ENCODE measurements around the gene MTRR. TPM values are rescaled to one million over a fixed set of nuclear protein-coding genes. Genes with fewer than 3 reads are reported as not detected.

The MTRR gene
- total RNA-seq, 1 experiment from 2014 or later = 57.1 TPM

DNA sequence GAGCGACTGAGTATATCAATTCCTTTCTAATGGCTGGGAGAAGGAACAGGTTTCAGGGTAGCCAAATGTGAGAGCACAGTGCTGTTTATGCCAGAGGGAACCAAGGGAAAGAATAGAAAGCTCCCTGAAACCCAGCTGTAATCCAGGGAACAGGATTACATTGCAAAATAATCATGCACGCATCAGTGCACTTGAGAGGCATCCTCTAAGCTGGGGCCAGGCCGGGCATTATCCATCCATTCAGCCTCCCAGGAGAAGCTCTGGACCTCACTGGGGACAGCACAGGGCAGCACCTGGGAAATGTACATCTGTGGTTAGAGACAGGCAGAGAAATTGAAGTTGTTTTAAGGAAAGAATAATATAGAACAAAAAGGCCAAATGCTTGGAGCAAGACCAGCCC lies 72.7 kb downstream of the MTRR start:
- Histone ChIP-seq H3K36me3 (ENCODE audit: insufficient read depth, low read length, poor library complexity, severe bottlenecking) (no peaks in the 10 kb centered on the region), H3K4me3 (ENCODE audit: low read depth, low read length, poor library complexity, severe bottlenecking) (no peak overlapping the region), H3K9me3 (ENCODE audit: low read depth, low read length, poor library complexity, severe bottlenecking) (no peaks in the 10 kb centered on the region), H3K27me3 (replicated peaks; ENCODE audit: insufficient read depth, low read depth, low read length, poor library complexity) (peaks cover 3% of the 10 kb centered on the region), H3K4me1 (ENCODE audit: insufficient read depth, low read length, poor library complexity, severe bottlenecking) (no peaks in the 10 kb centered on the region), H3K27ac (ENCODE audit: low read depth, low read length, poor library complexity, severe bottlenecking) (no peak overlapping the region)
- no peak for TF ChIP-seq EZH2 (IDR thresholded peaks at IDR 0.05; ENCODE audit: borderline replicate concordance, low read depth, low read length, poor library complexity, severe bottlenecking)
- TF ChIP-seq, protein P1, sequence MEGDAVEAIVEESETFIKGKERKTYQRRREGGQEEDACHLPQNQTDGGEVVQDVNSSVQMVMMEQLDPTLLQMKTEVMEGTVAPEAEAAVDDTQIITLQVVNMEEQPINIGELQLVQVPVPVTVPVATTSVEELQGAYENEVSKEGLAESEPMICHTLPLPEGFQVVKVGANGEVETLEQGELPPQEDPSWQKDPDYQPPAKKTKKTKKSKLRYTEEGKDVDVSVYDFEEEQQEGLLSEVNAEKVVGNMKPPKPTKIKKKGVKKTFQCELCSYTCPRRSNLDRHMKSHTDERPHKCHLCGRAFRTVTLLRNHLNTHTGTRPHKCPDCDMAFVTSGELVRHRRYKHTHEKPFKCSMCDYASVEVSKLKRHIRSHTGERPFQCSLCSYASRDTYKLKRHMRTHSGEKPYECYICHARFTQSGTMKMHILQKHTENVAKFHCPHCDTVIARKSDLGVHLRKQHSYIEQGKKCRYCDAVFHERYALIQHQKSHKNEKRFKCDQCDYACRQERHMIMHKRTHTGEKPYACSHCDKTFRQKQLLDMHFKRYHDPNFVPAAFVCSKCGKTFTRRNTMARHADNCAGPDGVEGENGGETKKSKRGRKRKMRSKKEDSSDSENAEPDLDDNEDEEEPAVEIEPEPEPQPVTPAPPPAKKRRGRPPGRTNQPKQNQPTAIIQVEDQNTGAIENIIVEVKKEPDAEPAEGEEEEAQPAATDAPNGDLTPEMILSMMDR (conservative IDR thresholded peaks at IDR 0.05; ENCODE audit: low read depth, low read length) = no peak
- POLR2A ChIA-PET (ENCODE audit: low non-redundant PET) = no interaction called here
- intact Hi-C loops (cut with micrococcal nuclease; ENCODE audit: unreplicated experiment) = no loop called here
- CTCF ChIA-PET = no interaction called here
- BruUV-seq (replicated peaks) = no TSS peak
- DNase-seq (ENCODE audit: low spot score) = no peak

DNA sequence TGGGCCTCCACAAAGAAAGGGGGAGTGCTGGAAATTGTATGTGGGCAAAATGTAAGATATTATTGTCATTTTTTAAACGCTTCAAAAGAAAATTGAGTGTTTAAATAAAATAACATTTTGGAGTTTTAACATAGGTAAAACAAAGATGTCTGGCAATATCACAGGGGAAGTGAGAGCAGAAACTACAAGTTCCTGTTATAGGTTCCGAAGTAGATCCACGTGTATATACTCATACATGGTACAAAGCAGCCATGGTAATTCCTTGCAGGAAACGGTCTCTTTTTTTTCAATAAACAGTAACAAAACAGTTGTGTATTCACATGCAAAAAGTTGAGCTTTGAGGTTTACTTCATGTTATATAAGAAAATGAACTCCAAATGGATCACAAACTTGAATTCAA lies 78.4 kb downstream of the MTRR start:
- BruUV-seq (replicated peaks) = no TSS peak

More for the DNA sequence above, 78.4 kb downstream of the MTRR start:
- Histone ChIP-seq H3K36me3 (ENCODE audit: insufficient read depth, low read length, poor library complexity, severe bottlenecking) (no peaks in the 10 kb centered on the region), H3K4me3 (ENCODE audit: low read depth, low read length, poor library complexity, severe bottlenecking) (no peak overlapping the region), H3K27me3 (replicated peaks; ENCODE audit: insufficient read depth, low read depth, low read length, poor library complexity) (no peaks in the 10 kb centered on the region), H3K9me3 (ENCODE audit: low read depth, low read length, poor library complexity, severe bottlenecking) (no peaks in the 10 kb centered on the region), H3K4me1 (ENCODE audit: insufficient read depth, low read length, poor library complexity, severe bottlenecking) (no peaks in the 10 kb centered on the region), H3K27ac (ENCODE audit: low read depth, low read length, poor library complexity, severe bottlenecking) (no peak overlapping the region)
- no peak for DNase-seq (ENCODE audit: low spot score)
- ChIA-PET CTCF (no interaction called here), POLR2A (ENCODE audit: low non-redundant PET) (no interaction called here)
- intact Hi-C loops (cut with micrococcal nuclease; ENCODE audit: unreplicated experiment) = no loop called here
- TF ChIP-seq, protein P1 (conservative IDR thresholded peaks at IDR 0.05; ENCODE audit: low read depth, low read length) = no peak
- TF ChIP-seq EZH2 (IDR thresholded peaks at IDR 0.05; ENCODE audit: borderline replicate concordance, low read depth, low read length, poor library complexity, severe bottlenecking) = no peak

Other genes starting within 250 kb of the MTRR start
- gene CFAP90, start 18.0 kb upstream of the MTRR start, total RNA-seq (2021) = not detected in 2 replicates
- 13.2 and 16.8 TPM in 2 replicates for gene FASTKD3, start 117 bp upstream of the MTRR start, total RNA-seq (2021)